MM.1S (cell line): ENCODE results near the gene PDE4B.

Experiments used
- DNase-seq: peaks from one replicate; pipeline ENCODE4 v3.0.0-alpha.2; 2015
- H2AFZ ChIP-seq: fragments of 300-600 bp; sonication (generic); 2 replicates; pipeline ENCODE4 v1.6.0; 2016; ENCODE audit warnings: antibody characterized with exemption, low read length
- H3F3A ChIP-seq: fragments of 300-600 bp; sonication (generic); 2 replicates; pipeline ENCODE4 v1.6.1; 2016; ENCODE audit warnings: mild to moderate bottlenecking, antibody characterized with exemption, low read length, moderate library complexity, mixed read lengths; ENCODE audit not compliant: insufficient read depth
- H3K27ac ChIP-seq: fragments of 300-600 bp; sonication (generic); 2 replicates; pipeline ENCODE4 v1.5.1; 2016; ENCODE audit warnings: mild to moderate bottlenecking, low read length
- H3K27me3 ChIP-seq: fragments of 300-600 bp; sonication (generic); replicated peaks from 2 replicates; pipeline ENCODE4 v1.6.0; 2016; ENCODE audit warnings: low read length; ENCODE audit not compliant: insufficient read depth
- H3K36me3 ChIP-seq: fragments of 300-600 bp; sonication (generic); replicated peaks from 2 replicates; pipeline ENCODE4 v1.6.1; 2016; ENCODE audit warnings: mild to moderate bottlenecking, low read length, mixed read lengths; ENCODE audit not compliant: insufficient read depth
- H3K4me1 ChIP-seq: fragments of 300-600 bp; sonication (generic); 2 replicates; pipeline ENCODE4 v1.6.1; 2016; ENCODE audit warnings: low read length, mixed read lengths
- H3K4me2 ChIP-seq: fragments of 300-600 bp; sonication (generic); 2 replicates; pipeline ENCODE4 v1.6.0; 2016; ENCODE audit warnings: low read depth, low read length
- H3K4me3 ChIP-seq: fragments of 300-600 bp; sonication (generic); 2 replicates; pipeline ENCODE4 v1.5.1; 2016; ENCODE audit warnings: low read length, mixed read lengths
- H3K79me2 ChIP-seq: fragments of 300-600 bp; sonication (generic); 2 replicates; pipeline ENCODE4 v1.6.1; 2016; ENCODE audit warnings: mixed run types, low read length, mixed read lengths
- H3K9ac ChIP-seq: fragments of 300-600 bp; sonication (generic); 2 replicates; pipeline ENCODE4 v1.6.1; 2016; ENCODE audit warnings: low read length, mixed read lengths
- H3K9me2 ChIP-seq: fragments of 300-600 bp; sonication (generic); replicated peaks from 2 replicates; pipeline ENCODE4 v1.6.1; 2016; ENCODE audit warnings: mild to moderate bottlenecking, low read length, mixed read lengths; ENCODE audit not compliant: insufficient read depth
- H3K9me3 ChIP-seq: fragments of 300-600 bp; sonication (generic); replicated peaks from 2 replicates; pipeline ENCODE4 v1.6.1; 2016; ENCODE audit warnings: mild to moderate bottlenecking, low read length, mixed read lengths; ENCODE audit not compliant: insufficient read depth
- H4K20me1 ChIP-seq: fragments of 300-600 bp; sonication (generic); 2 replicates; pipeline ENCODE4 v1.6.1; 2016; ENCODE audit warnings: mild to moderate bottlenecking, low read length, moderate library complexity, mixed read lengths; ENCODE audit not compliant: insufficient read depth
- EZH2 ChIP-seq: fragments of 300-600 bp; sonication (generic); optimal IDR thresholded peaks from 2 replicates; pipeline ENCODE3; 2017; ENCODE audit warnings: low read depth, mild to moderate bottlenecking, antibody characterized with exemption, low read length, mixed read lengths
- EZH2phosphoT487 ChIP-seq: fragments of 300-600 bp; sonication (generic); IDR thresholded peaks from 2 replicates; pipeline ENCODE4 v1.6.1; 2018; ENCODE audit warnings: antibody characterized with exemption, low read length
- TF ChIP-seq, protein P1 (sequence below): fragments of 300-600 bp; sonication (generic); IDR thresholded peaks from 2 replicates; pipeline ENCODE4 v1.5.1; 2016; ENCODE audit warnings: antibody characterized with exemption, low read length, mixed read lengths

The PDE4B gene

GRCh38 chr1:66312271-66312990, 519.7 kb downstream of the PDE4B start:
- no peak for TF ChIP-seq EZH2phosphoT487
- no peak for TF ChIP-seq EZH2
- TF ChIP-seq, protein P1, sequence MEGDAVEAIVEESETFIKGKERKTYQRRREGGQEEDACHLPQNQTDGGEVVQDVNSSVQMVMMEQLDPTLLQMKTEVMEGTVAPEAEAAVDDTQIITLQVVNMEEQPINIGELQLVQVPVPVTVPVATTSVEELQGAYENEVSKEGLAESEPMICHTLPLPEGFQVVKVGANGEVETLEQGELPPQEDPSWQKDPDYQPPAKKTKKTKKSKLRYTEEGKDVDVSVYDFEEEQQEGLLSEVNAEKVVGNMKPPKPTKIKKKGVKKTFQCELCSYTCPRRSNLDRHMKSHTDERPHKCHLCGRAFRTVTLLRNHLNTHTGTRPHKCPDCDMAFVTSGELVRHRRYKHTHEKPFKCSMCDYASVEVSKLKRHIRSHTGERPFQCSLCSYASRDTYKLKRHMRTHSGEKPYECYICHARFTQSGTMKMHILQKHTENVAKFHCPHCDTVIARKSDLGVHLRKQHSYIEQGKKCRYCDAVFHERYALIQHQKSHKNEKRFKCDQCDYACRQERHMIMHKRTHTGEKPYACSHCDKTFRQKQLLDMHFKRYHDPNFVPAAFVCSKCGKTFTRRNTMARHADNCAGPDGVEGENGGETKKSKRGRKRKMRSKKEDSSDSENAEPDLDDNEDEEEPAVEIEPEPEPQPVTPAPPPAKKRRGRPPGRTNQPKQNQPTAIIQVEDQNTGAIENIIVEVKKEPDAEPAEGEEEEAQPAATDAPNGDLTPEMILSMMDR: no peak
- no peaks in the 10 kb centered on the region for H4K20me1 ChIP-seq
- H3K4me2 ChIP-seq: no peak overlapping the region
- no peaks in the 10 kb centered on the region for H3F3A ChIP-seq
- H3K79me2 ChIP-seq: no peaks in the 10 kb centered on the region
- H3K36me3 ChIP-seq: no peaks in the 10 kb centered on the region
- peaks cover 8% of the 10 kb centered on the region for H3K4me1 ChIP-seq
- no peaks in the 10 kb centered on the region for H3K27me3 ChIP-seq
- no peak overlapping the region for H3K4me3 ChIP-seq
- H3K9ac ChIP-seq: no peak overlapping the region
- H3K9me2 ChIP-seq: no peaks in the 10 kb centered on the region
- H3K27ac ChIP-seq: no peak overlapping the region
- H2AFZ ChIP-seq: no peak overlapping the region
- no peaks in the 10 kb centered on the region for H3K9me3 ChIP-seq
- no peak for DNase-seq

- H3K4me2 ChIP-seq: no peak overlapping the region
- TF ChIP-seq EZH2phosphoT487: no peak
- no peak for TF ChIP-seq EZH2
- TF ChIP-seq, protein P1: no peak
Measured at GRCh38 chr1:66313429-66313828, 520.7 kb downstream of the PDE4B start.

GRCh38 chr1:66315671-66316070, 523.0 kb downstream of the PDE4B start:
- H3K4me3 ChIP-seq: no peak overlapping the region
- no peaks in the 10 kb centered on the region for H4K20me1 ChIP-seq
- H2AFZ ChIP-seq: no peak overlapping the region
- no peak overlapping the region for H3K4me2 ChIP-seq
- no peak overlapping the region for H3K9ac ChIP-seq
- no peaks in the 10 kb centered on the region for H3K4me1 ChIP-seq
- no peak for TF ChIP-seq EZH2phosphoT487
- TF ChIP-seq, protein P1: no peak
- no peak for TF ChIP-seq EZH2
- no peak for DNase-seq
- no peak overlapping the region for H3K27ac ChIP-seq
- H3K9me3 ChIP-seq: no peaks in the 10 kb centered on the region
- no peaks in the 10 kb centered on the region for H3K79me2 ChIP-seq
- H3K27me3 ChIP-seq: no peaks in the 10 kb centered on the region
- H3K36me3 ChIP-seq: no peaks in the 10 kb centered on the region
- H3F3A ChIP-seq: no peaks in the 10 kb centered on the region
- H3K9me2 ChIP-seq: no peaks in the 10 kb centered on the region

More at GRCh38 chr1:66313429-66313828, 520.7 kb downstream of the PDE4B start:
- Histone ChIP-seq H4K20me1 (no peaks in the 10 kb centered on the region), H3K36me3 (no peaks in the 10 kb centered on the region), H3K9me3 (no peaks in the 10 kb centered on the region), H3K9ac (no peak overlapping the region), H3K79me2 (no peaks in the 10 kb centered on the region), H2AFZ (no peak overlapping the region), H3K4me1 (no peaks in the 10 kb centered on the region), H3K27ac (no peak overlapping the region), H3K4me3 (no peak overlapping the region), H3K27me3 (no peaks in the 10 kb centered on the region), H3F3A (no peaks in the 10 kb centered on the region), H3K9me2 (no peaks in the 10 kb centered on the region)
- DNase-seq: no peak
